ENCODE data around the gene NOTCH1. TPM values are rescaled to one million over a fixed set of nuclear protein-coding genes. Genes with fewer than 3 reads are reported as not detected.

The NOTCH1 gene
- total RNA-seq, 1 donor from 2014 or later: 34.1 TPM

GRCh38 chr9:136563646-136564325, 17.9 kb upstream of the NOTCH1 start:
- peaks cover 13% of the 10 kb centered on the region for H3K9me3 Mint-ChIP-seq (ENCODE audit: unreplicated experiment)
- peak overlapping the region; percentile 36 for H3K4me2 ChIP-seq (ENCODE audit: low read length)
- H3K9ac ChIP-seq (ENCODE audit: low read length): no peak overlapping the region
- no peak overlapping the region for H3K4me3 Mint-ChIP-seq (ENCODE audit: unreplicated experiment)
- H3K27ac Mint-ChIP-seq (ENCODE audit: unreplicated experiment): no peak overlapping the region
- H3K36me3 ChIP-seq (ENCODE audit: insufficient read depth, low read length): no peaks in the 10 kb centered on the region
- FAIRE-seq (no peak), DNase-seq (ENCODE audit: low read depth) (no peak)
- no peak overlapping the region for H3K27ac ChIP-seq (ENCODE audit: low read depth, low read length)
- peaks cover 33% of the 10 kb centered on the region for H3K4me1 ChIP-seq (ENCODE audit: insufficient read depth, low read length)
- no peaks in the 10 kb centered on the region for H4K20me1 ChIP-seq (ENCODE audit: insufficient read depth, low read length)
- H3K79me2 ChIP-seq (ENCODE audit: insufficient read depth, low read length): no peaks in the 10 kb centered on the region
- H3K9me3 ChIP-seq (ENCODE audit: insufficient read depth, low read depth, low read length): peaks cover 4% of the 10 kb centered on the region
- no peak overlapping the region for H3K4me3 ChIP-seq (ENCODE audit: insufficient read depth, low read depth, low read length)
- H3K27me3 Mint-ChIP-seq (ENCODE audit: low read depth, unreplicated experiment): peaks cover 2% of the 10 kb centered on the region
- no peaks in the 10 kb centered on the region for H3K27me3 ChIP-seq (ENCODE audit: insufficient read depth, low read length)
- peaks cover 1% of the 10 kb centered on the region for H3K36me3 Mint-ChIP-seq (ENCODE audit: low read depth, unreplicated experiment)
- peaks cover 9% of the 10 kb centered on the region for H3K4me1 Mint-ChIP-seq (ENCODE audit: low read depth, unreplicated experiment)
- no peak overlapping the region for H2AFZ ChIP-seq (ENCODE audit: low read depth, low read length)
- TF ChIP-seq EZH2 (IDR thresholded peaks at IDR 0.05; ENCODE audit: insufficient read depth, low read length): no peak
- no peak for TF ChIP-seq CTCF (IDR thresholded peaks at IDR 0.05; ENCODE audit: insufficient read depth, low read depth, low read length)

DNA sequence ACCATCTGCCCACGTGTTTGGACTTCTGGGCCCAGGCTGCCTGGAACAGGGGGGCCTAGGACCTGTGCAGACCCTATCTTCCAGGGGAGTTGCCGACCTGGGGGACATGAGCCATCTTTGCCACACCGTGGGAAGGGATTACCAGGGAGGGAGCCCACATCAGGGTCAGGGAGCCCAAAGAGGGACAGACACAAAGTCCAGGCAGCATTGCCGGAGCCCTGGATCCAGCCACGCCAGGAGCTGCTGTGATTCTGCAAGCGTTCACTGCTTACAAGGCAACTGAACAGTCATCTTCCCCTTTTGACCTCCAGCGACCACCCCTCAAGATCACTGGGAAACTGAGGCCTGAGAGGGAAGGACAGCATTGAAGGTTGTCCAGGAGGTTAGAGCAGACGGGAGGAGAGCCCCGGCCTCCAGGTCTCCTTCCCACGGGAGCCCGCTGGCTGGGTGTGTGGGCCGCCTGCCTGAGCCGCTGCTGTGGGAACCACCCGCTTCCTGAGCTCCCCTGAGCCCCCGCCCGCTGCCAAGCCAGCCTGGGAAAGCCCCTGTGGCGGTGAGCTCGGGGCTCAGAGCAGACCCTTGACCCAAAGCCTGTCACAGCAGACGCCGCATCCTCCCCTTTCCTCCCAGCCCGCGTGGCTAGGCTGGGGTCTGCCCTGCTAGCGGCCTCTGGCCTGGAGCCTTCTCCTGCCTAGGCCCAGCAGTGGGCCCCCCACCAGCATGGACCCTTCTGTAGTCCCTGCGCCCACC, 17.1 kb upstream of the NOTCH1 start:
- no peak for DNase-seq (ENCODE audit: low read depth)
- peaks cover 2% of the 10 kb centered on the region for H3K27me3 Mint-ChIP-seq (ENCODE audit: low read depth, unreplicated experiment)
- H3K4me1 Mint-ChIP-seq (ENCODE audit: low read depth, unreplicated experiment): peaks cover 8% of the 10 kb centered on the region
- Histone ChIP-seq H3K4me2 (ENCODE audit: low read length) (no peak overlapping the region), H3K79me2 (ENCODE audit: insufficient read depth, low read length) (no peaks in the 10 kb centered on the region), H3K27ac (ENCODE audit: low read depth, low read length) (no peak overlapping the region), H3K27me3 (ENCODE audit: insufficient read depth, low read length) (no peaks in the 10 kb centered on the region), H3K9me3 (ENCODE audit: insufficient read depth, low read depth, low read length) (peaks cover 4% of the 10 kb centered on the region), H3K36me3 (ENCODE audit: insufficient read depth, low read length) (no peaks in the 10 kb centered on the region), H3K4me1 (ENCODE audit: insufficient read depth, low read length) (peaks cover 25% of the 10 kb centered on the region), H4K20me1 (ENCODE audit: insufficient read depth, low read length) (no peaks in the 10 kb centered on the region), H3K4me3 (ENCODE audit: insufficient read depth, low read depth, low read length) (no peak overlapping the region), H2AFZ (ENCODE audit: low read depth, low read length) (no peak overlapping the region), H3K9ac (ENCODE audit: low read length) (no peak overlapping the region)
- peaks cover 17% of the 10 kb centered on the region for H3K9me3 Mint-ChIP-seq (ENCODE audit: unreplicated experiment)
- no peak overlapping the region for H3K27ac Mint-ChIP-seq (ENCODE audit: unreplicated experiment)
- H3K4me3 Mint-ChIP-seq (ENCODE audit: unreplicated experiment): no peak overlapping the region
- FAIRE-seq: no peak
- H3K36me3 Mint-ChIP-seq (ENCODE audit: low read depth, unreplicated experiment): peaks cover 1% of the 10 kb centered on the region
- TF ChIP-seq CTCF (IDR thresholded peaks at IDR 0.05; ENCODE audit: insufficient read depth, low read depth, low read length) (no peak), EZH2 (IDR thresholded peaks at IDR 0.05; ENCODE audit: insufficient read depth, low read length) (no peak)

DNA sequence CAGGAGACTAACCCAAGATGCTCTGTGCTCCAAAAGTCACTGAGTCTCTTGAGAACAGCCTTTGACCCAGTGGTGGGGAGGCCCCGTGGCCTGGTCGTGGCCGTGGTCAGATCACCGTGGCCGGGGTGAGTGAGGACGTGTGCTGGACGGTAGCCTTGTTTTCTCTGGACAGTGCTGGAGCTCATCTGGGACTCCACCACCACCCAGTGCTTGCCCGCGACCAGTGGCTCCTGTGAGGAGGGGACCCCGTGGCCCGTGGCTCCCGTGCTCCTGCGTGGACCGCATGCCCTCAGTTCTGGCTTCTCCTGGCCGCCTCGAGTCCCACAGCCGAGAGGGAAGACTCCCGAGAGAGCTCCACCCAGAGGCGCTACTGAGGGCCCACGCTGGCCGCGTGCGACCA, 15.9 kb upstream of the NOTCH1 start:
- H3K4me3 ChIP-seq (ENCODE audit: insufficient read depth, low read depth, low read length): no peak overlapping the region
- Mint-ChIP-seq H3K4me3 (ENCODE audit: unreplicated experiment) (no peak overlapping the region), H3K4me1 (ENCODE audit: low read depth, unreplicated experiment) (peaks cover 8% of the 10 kb centered on the region), H3K9me3 (ENCODE audit: unreplicated experiment) (peaks cover 17% of the 10 kb centered on the region), H3K27ac (ENCODE audit: unreplicated experiment) (no peak overlapping the region), H3K27me3 (ENCODE audit: low read depth, unreplicated experiment) (peaks cover 2% of the 10 kb centered on the region), H3K36me3 (ENCODE audit: low read depth, unreplicated experiment) (peaks cover 1% of the 10 kb centered on the region)
- DNase-seq (ENCODE audit: low read depth) (no peak), FAIRE-seq (no peak)
- H4K20me1 ChIP-seq (ENCODE audit: insufficient read depth, low read length): no peaks in the 10 kb centered on the region
- H3K27ac ChIP-seq (ENCODE audit: low read depth, low read length): no peak overlapping the region
- no peak overlapping the region for H2AFZ ChIP-seq (ENCODE audit: low read depth, low read length)
- no peaks in the 10 kb centered on the region for H3K79me2 ChIP-seq (ENCODE audit: insufficient read depth, low read length)
- H3K27me3 ChIP-seq (ENCODE audit: insufficient read depth, low read length): no peaks in the 10 kb centered on the region
- H3K9me3 ChIP-seq (ENCODE audit: insufficient read depth, low read depth, low read length): peaks cover 4% of the 10 kb centered on the region
- no peak overlapping the region for H3K4me2 ChIP-seq (ENCODE audit: low read length)
- no peak overlapping the region for H3K9ac ChIP-seq (ENCODE audit: low read length)
- peaks cover 19% of the 10 kb centered on the region for H3K4me1 ChIP-seq (ENCODE audit: insufficient read depth, low read length)
- no peaks in the 10 kb centered on the region for H3K36me3 ChIP-seq (ENCODE audit: insufficient read depth, low read length)
- TF ChIP-seq EZH2 (IDR thresholded peaks at IDR 0.05; ENCODE audit: insufficient read depth, low read length): no peak
- TF ChIP-seq CTCF (IDR thresholded peaks at IDR 0.05; ENCODE audit: insufficient read depth, low read depth, low read length): no peak
